Epidermal melanocyte (primary cell): ENCODE results near the gene INAFM1.
"Not testable (repeated sequence)": the region's sequence is repeated elsewhere in the genome, so short reads cannot be mapped to it uniquely, and the experiment has no call there.

Experiments used
- DNase-seq: peaks from one replicate; pipeline ENCODE4 v3.0.0; 2011; ENCODE audit warnings: low spot score; ENCODE audit not compliant: insufficient read length

Gene INAFM1

GRCh38 chr19:47240996-47241918, 33.4 kb upstream of the INAFM1 start:
- no peak for DNase-seq

GRCh38 chr19:47241919-47242577, 32.6 kb upstream of the INAFM1 start:
- DNase-seq = no peak

GRCh38 chr19:47243364-47243775, 31.3 kb upstream of the INAFM1 start:
- DNase-seq = no peak

- DNase-seq = peak; percentile 91
Measured at GRCh38 chr19:47243776-47244547, 30.7 kb upstream of the INAFM1 start.

GRCh38 chr19:47247308-47247990, 27.2 kb upstream of the INAFM1 start:
- peak; percentile 54 for DNase-seq

GRCh38 chr19:47253016-47253415, 21.7 kb upstream of the INAFM1 start:
- not testable (repeated sequence) for DNase-seq

GRCh38 chr19:47253467-47253881, 21.2 kb upstream of the INAFM1 start:
- no peak for DNase-seq

- no peak for DNase-seq
Measured at GRCh38 chr19:47253970-47254369, 20.7 kb upstream of the INAFM1 start.

GRCh38 chr19:47255879-47256692, 18.6 kb upstream of the INAFM1 start, which contains the start of gene CCDC9:
CCDC9 (plus strand) TSS chr19:47256525; CDS start chr19:47258401, 1,876 bp downstream.
- peak; percentile 95 for DNase-seq

- peak; percentile 99 for DNase-seq
Measured at GRCh38 chr19:47256693-47257410, 17.8 kb upstream of the INAFM1 start.

GRCh38 chr19:47257411-47258169, 17.1 kb upstream of the INAFM1 start:
- DNase-seq = peak; percentile 99

- no peak for DNase-seq
Measured at GRCh38 chr19:47258434-47258833, 16.3 kb upstream of the INAFM1 start.

GRCh38 chr19:47258895-47259555, 15.7 kb upstream of the INAFM1 start:
- no peak for DNase-seq

- no peak for DNase-seq
Measured at GRCh38 chr19:47260476-47260875, 14.2 kb upstream of the INAFM1 start.

- not testable (repeated sequence) for DNase-seq
Measured at GRCh38 chr19:47261946-47262793, 12.5 kb upstream of the INAFM1 start.

- DNase-seq = no peak
Measured at GRCh38 chr19:47264629-47265028, 10.1 kb upstream of the INAFM1 start.

GRCh38 chr19:47266401-47266941, 8.2 kb upstream of the INAFM1 start:
- no peak for DNase-seq
